GM19324 (cell line): ENCODE data around the gene B4GALT3.
A peak's percentile ranks its signal among the peaks of the same experiment; 100 is the strongest.
"Not testable (repeated sequence)": the region's sequence is repeated elsewhere in the genome, so short reads cannot be mapped to it uniquely, and the experiment has no call there.

Experiments used
- ATAC-seq: cut with Tn5 transposase; IDR thresholded peaks from one replicate; pipeline ENCODE4 v1.9.1; 2021; ENCODE audit warnings: mild to moderate bottlenecking, moderate library complexity; ENCODE audit not compliant: unreplicated experiment, low FRiP score

B4GALT3 gene

GRCh38 chr1:161177112-161177935 is at the start of gene B4GALT3:
Gene B4GALT3, minus strand, starts transcription at chr1:161177507. Its CDS starts 1,447 bp downstream, at chr1:161176060.
- peak; percentile 86 for ATAC-seq

GRCh38 chr1:161226759-161227158 is 49.5 kb upstream of the B4GALT3 start:
- ATAC-seq = no peak

GRCh38 chr1:161226320-161226711 is 49.0 kb upstream of the B4GALT3 start:
- no peak for ATAC-seq

GRCh38 chr1:161225534-161226319 is 48.4 kb upstream of the B4GALT3 start, which contains the start of gene TOMM40L:
Gene TOMM40L, plus strand, starts transcription at chr1:161226060. Its CDS starts 430 bp downstream, at chr1:161226490.
- ATAC-seq = peak; percentile 91

GRCh38 chr1:161225178-161225533 is 47.8 kb upstream of the B4GALT3 start:
- no peak for ATAC-seq

- not testable (repeated sequence) for ATAC-seq
These were observed 47.4 kb upstream of the B4GALT3 start for GRCh38 chr1:161224695-161225087.

- no peak for ATAC-seq
These were observed 46.7 kb upstream of the B4GALT3 start for GRCh38 chr1:161223805-161224694.

GRCh38 chr1:161222175-161223019 is 45.1 kb upstream of the B4GALT3 start:
- no peak for ATAC-seq

- ATAC-seq = no peak
These were observed 42.7 kb upstream of the B4GALT3 start for GRCh38 chr1:161220002-161220401.

GRCh38 chr1:161219078-161219892 is 42.0 kb upstream of the B4GALT3 start:
- ATAC-seq = no peak

- no peak for ATAC-seq
These were observed 41.2 kb upstream of the B4GALT3 start for GRCh38 chr1:161218301-161219077.

- no peak for ATAC-seq
These were observed 40.5 kb upstream of the B4GALT3 start for GRCh38 chr1:161217831-161218230.

GRCh38 chr1:161216945-161217712 is 39.8 kb upstream of the B4GALT3 start:
- ATAC-seq = peak; percentile 74

GRCh38 chr1:161215076-161215475 is 37.8 kb upstream of the B4GALT3 start, which contains the start of gene FCER1G:
Gene FCER1G, plus strand, starts transcription at chr1:161215295. Its CDS starts 27 bp downstream, at chr1:161215322.
- no peak for ATAC-seq

- no peak for ATAC-seq
These were observed 37.1 kb upstream of the B4GALT3 start for GRCh38 chr1:161214369-161214768.

GRCh38 chr1:161209790-161210409 is 32.6 kb upstream of the B4GALT3 start:
- no peak for ATAC-seq

- no peak for ATAC-seq
These were observed 29.9 kb upstream of the B4GALT3 start for GRCh38 chr1:161207173-161207572.
